NT2/D1 (cell line): ENCODE data around the gene ATP10A.

Experiments used
- SUZ12 ChIP-seq: IDR thresholded peaks from 2 replicates; pipeline ENCODE4 v1.6.1; 2011; ENCODE audit not compliant: insufficient read length, insufficient read depth; ENCODE audit errors: extremely low read depth
- YY1 ChIP-seq: IDR thresholded peaks from 2 replicates; pipeline ENCODE4 v1.6.1; 2011; ENCODE audit not compliant: insufficient read length, insufficient read depth
- ZNF274 ChIP-seq: IDR thresholded peaks from 2 replicates; pipeline ENCODE4 v1.6.1; 2011; ENCODE audit warnings: mild to moderate bottlenecking, low read depth, low read length

GRCh38 chr15:25774871-25775270, 88.3 kb downstream of the ATP10A start:
- TF ChIP-seq ZNF274 (no peak), SUZ12 (no peak), YY1 (no peak)
